Ovary (tissue), 3 donors: ENCODE results near the gene GOLGA8A.
"Not testable (repeated sequence)": the region's sequence is repeated elsewhere in the genome, so short reads cannot be mapped to it uniquely, and the experiment has no call there.

ENCODE experiments used
- EP300 ChIP-seq: sonication (generic); formaldehyde crosslinking; IDR thresholded peaks from one replicate; pipeline ENCODE4 v1.6.1; 2017; ENCODE audit warnings: antibody characterized with exemption
- POLR2A ChIP-seq: fragments of 450-650 bp; IDR thresholded peaks from one replicate; pipeline ENCODE4 v1.6.1; 2017; ENCODE audit warnings: antibody characterized with exemption, mild to moderate bottlenecking, moderate library complexity
- TF ChIP-seq, protein P1 (sequence below), 3 donors: fragments of 450-650 bp in 2 of 3; fragments of 200-600 bp in 1 of 3; IDR thresholded peaks; one replicate each; pipeline versions ENCODE4 v1.5.1 to v1.8.0; 2016 to 2022; ENCODE audit warnings: antibody characterized with exemption in 3 of 3, mild to moderate bottlenecking in 1 of 3
- donor health status: DM: no; HTN: no; CAD: no.

DNA sequence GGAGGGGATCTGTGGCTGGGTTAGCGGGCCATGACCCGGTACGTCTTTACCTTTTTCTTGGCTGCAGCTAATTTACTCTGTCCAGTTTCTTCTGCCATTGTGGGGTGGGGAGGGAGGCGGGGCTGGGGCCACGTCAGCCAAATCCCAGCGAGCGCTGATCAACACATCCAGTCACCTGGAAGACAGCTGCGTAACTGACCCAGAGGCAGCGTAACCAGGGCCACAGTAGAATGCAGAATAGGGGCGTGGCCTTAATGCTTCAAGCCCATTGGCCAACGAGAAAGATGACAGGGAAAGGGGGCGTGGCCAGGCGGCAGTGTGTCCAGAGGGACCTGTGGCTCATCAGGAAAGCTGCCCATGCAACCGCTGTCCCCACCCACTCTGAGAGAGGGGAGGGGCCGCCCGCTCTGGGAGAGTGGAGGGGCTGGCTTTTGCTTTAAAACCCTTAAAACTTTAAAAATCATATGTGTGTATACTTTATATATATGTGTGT lies 48.0 kb downstream of the GOLGA8A start:
- TF ChIP-seq, protein P1, sequence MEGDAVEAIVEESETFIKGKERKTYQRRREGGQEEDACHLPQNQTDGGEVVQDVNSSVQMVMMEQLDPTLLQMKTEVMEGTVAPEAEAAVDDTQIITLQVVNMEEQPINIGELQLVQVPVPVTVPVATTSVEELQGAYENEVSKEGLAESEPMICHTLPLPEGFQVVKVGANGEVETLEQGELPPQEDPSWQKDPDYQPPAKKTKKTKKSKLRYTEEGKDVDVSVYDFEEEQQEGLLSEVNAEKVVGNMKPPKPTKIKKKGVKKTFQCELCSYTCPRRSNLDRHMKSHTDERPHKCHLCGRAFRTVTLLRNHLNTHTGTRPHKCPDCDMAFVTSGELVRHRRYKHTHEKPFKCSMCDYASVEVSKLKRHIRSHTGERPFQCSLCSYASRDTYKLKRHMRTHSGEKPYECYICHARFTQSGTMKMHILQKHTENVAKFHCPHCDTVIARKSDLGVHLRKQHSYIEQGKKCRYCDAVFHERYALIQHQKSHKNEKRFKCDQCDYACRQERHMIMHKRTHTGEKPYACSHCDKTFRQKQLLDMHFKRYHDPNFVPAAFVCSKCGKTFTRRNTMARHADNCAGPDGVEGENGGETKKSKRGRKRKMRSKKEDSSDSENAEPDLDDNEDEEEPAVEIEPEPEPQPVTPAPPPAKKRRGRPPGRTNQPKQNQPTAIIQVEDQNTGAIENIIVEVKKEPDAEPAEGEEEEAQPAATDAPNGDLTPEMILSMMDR (IDR thresholded peaks at IDR 0.05): not testable (repeated sequence)
- not testable (repeated sequence) for TF ChIP-seq POLR2A, EP300
